Endothelial cell (in vitro differentiated cells): Measurements from ENCODE around the gene ZSWIM6. TPM values are rescaled to one million over a fixed set of nuclear protein-coding genes. Genes with fewer than 3 reads are reported as not detected.

ENCODE experiments used
- DNase-seq: peaks from one replicate; pipeline ENCODE4 v3.0.0; 2021; ENCODE audit warnings: low spot score
- H3K27ac Mint-ChIP-seq: one replicate; pipeline ENCODE4 v1.8.0; 2021; ENCODE audit warnings: mixed read lengths, inconsistent platforms; ENCODE audit not compliant: unreplicated experiment
- H3K27me3 Mint-ChIP-seq: one replicate; pipeline ENCODE4 v1.8.0; 2021; ENCODE audit warnings: mild to moderate bottlenecking, moderate library complexity, mixed read lengths, inconsistent platforms; ENCODE audit not compliant: unreplicated experiment
- H3K36me3 Mint-ChIP-seq: one replicate; pipeline ENCODE4 v1.8.0; 2021; ENCODE audit warnings: mild to moderate bottlenecking, low read depth, mixed read lengths, inconsistent platforms; ENCODE audit not compliant: unreplicated experiment
- H3K4me1 Mint-ChIP-seq: one replicate; pipeline ENCODE4 v1.8.0; 2021; ENCODE audit warnings: mild to moderate bottlenecking, mixed read lengths, inconsistent platforms; ENCODE audit not compliant: unreplicated experiment
- H3K4me3 Mint-ChIP-seq: one replicate; pipeline ENCODE4 v1.8.0; 2021; ENCODE audit warnings: mild to moderate bottlenecking, mixed read lengths, inconsistent platforms; ENCODE audit not compliant: unreplicated experiment
- H3K9me3 Mint-ChIP-seq: one replicate; pipeline ENCODE4 v1.8.0; 2021; ENCODE audit warnings: mixed read lengths, inconsistent platforms; ENCODE audit not compliant: unreplicated experiment
- total RNA-seq: library from RNA; stranded (reverse); fragmentation: NEBNext Ultra II Directional; extraction: Animal tissue kit (Norgen Biotek cat#: 25700); gene quantifications from one replicate; pipeline ENCODE4 v1.2.1, GENCODE V29; 2021; ENCODE audit not compliant: unreplicated experiment
- TF ChIP-seq, protein P1 (sequence below): fragments of 200-600 bp; sonication (generic); IDR thresholded peaks from one replicate; pipeline ENCODE4 v1.5.0; 2021; ENCODE audit warnings: antibody characterized with exemption; ENCODE audit not compliant: unreplicated experiment

ZSWIM6 gene
- total RNA-seq, 1 donor from 2014 or later = 77.0 TPM

GRCh38 chr5:61535828-61536227 is 203.8 kb downstream of the ZSWIM6 start:
- DNase-seq = no peak

GRCh38 chr5:61536922-61537321 is 204.9 kb downstream of the ZSWIM6 start:
- no peak for DNase-seq
- TF ChIP-seq, protein P1, sequence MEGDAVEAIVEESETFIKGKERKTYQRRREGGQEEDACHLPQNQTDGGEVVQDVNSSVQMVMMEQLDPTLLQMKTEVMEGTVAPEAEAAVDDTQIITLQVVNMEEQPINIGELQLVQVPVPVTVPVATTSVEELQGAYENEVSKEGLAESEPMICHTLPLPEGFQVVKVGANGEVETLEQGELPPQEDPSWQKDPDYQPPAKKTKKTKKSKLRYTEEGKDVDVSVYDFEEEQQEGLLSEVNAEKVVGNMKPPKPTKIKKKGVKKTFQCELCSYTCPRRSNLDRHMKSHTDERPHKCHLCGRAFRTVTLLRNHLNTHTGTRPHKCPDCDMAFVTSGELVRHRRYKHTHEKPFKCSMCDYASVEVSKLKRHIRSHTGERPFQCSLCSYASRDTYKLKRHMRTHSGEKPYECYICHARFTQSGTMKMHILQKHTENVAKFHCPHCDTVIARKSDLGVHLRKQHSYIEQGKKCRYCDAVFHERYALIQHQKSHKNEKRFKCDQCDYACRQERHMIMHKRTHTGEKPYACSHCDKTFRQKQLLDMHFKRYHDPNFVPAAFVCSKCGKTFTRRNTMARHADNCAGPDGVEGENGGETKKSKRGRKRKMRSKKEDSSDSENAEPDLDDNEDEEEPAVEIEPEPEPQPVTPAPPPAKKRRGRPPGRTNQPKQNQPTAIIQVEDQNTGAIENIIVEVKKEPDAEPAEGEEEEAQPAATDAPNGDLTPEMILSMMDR = no peak
- H3K4me3 Mint-ChIP-seq = no peak overlapping the region

More at GRCh38 chr5:61535828-61536227, 203.8 kb downstream of the ZSWIM6 start:
- TF ChIP-seq, protein P1 = no peak
- Mint-ChIP-seq H3K36me3 (peaks cover 48% of the 10 kb centered on the region), H3K27me3 (peaks cover 6% of the 10 kb centered on the region), H3K4me3 (no peak overlapping the region), H3K27ac (no peak overlapping the region), H3K9me3 (no peaks in the 10 kb centered on the region), H3K4me1 (no peaks in the 10 kb centered on the region)

GRCh38 chr5:61538722-61539501 is 206.9 kb downstream of the ZSWIM6 start:
- Mint-ChIP-seq H3K36me3 (peaks cover 59% of the 10 kb centered on the region), H3K4me1 (no peaks in the 10 kb centered on the region), H3K4me3 (peak overlapping the region; percentile 6), H3K9me3 (no peaks in the 10 kb centered on the region), H3K27ac (peak overlapping the region; percentile 1), H3K27me3 (peaks cover 13% of the 10 kb centered on the region)
- DNase-seq = no peak
- TF ChIP-seq, protein P1 = no peak

More at GRCh38 chr5:61536922-61537321, 204.9 kb downstream of the ZSWIM6 start:
- Mint-ChIP-seq H3K27me3 (peaks cover 8% of the 10 kb centered on the region), H3K27ac (no peak overlapping the region), H3K36me3 (peaks cover 51% of the 10 kb centered on the region), H3K9me3 (no peaks in the 10 kb centered on the region), H3K4me1 (no peaks in the 10 kb centered on the region)

- Mint-ChIP-seq H3K9me3 (no peaks in the 10 kb centered on the region), H3K4me1 (peaks cover 4% of the 10 kb centered on the region), H3K27ac (no peak overlapping the region), H3K36me3 (peaks cover 25% of the 10 kb centered on the region), H3K4me3 (no peak overlapping the region), H3K27me3 (no peaks in the 10 kb centered on the region)
- no peak for DNase-seq
- TF ChIP-seq, protein P1 = no peak
These were observed 217.5 kb downstream of the ZSWIM6 start for GRCh38 chr5:61549530-61549929.

- no peak for DNase-seq
- TF ChIP-seq, protein P1 = no peak
- no peaks in the 10 kb centered on the region for H3K9me3 Mint-ChIP-seq
- H3K27ac Mint-ChIP-seq = no peak overlapping the region
- peaks cover 4% of the 10 kb centered on the region for H3K4me1 Mint-ChIP-seq
- H3K36me3 Mint-ChIP-seq = peaks cover 16% of the 10 kb centered on the region
- H3K4me3 Mint-ChIP-seq = no peak overlapping the region
- H3K27me3 Mint-ChIP-seq = no peaks in the 10 kb centered on the region
These were observed 219.7 kb downstream of the ZSWIM6 start for GRCh38 chr5:61551637-61552313.
